ENCODE data around the gene XKR7. TPM values are rescaled to one million over a fixed set of nuclear protein-coding genes. Genes with fewer than 3 reads are reported as not detected.

XKR7 gene
- total RNA-seq, 1 donor from 2014 or later = 0.48 TPM

- Mint-ChIP-seq H3K27me3 (ENCODE audit: low read depth, unreplicated experiment) (peaks cover 22% of the 10 kb centered on the region), H3K4me3 (ENCODE audit: unreplicated experiment) (no peak overlapping the region), H3K4me1 (ENCODE audit: low read depth, unreplicated experiment) (peaks cover 4% of the 10 kb centered on the region), H3K9me3 (ENCODE audit: unreplicated experiment) (peaks cover 3% of the 10 kb centered on the region), H3K36me3 (ENCODE audit: low read depth, unreplicated experiment) (no peaks in the 10 kb centered on the region), H3K27ac (ENCODE audit: unreplicated experiment) (no peak overlapping the region)
- Histone ChIP-seq H3K4me2 (ENCODE audit: low read length) (no peak overlapping the region), H3K9ac (ENCODE audit: low read length) (no peak overlapping the region), H3K36me3 (ENCODE audit: insufficient read depth, low read length) (no peaks in the 10 kb centered on the region), H2AFZ (ENCODE audit: low read depth, low read length) (no peak overlapping the region), H3K4me3 (ENCODE audit: insufficient read depth, low read depth, low read length) (no peak overlapping the region), H3K9me3 (ENCODE audit: insufficient read depth, low read depth, low read length) (no peaks in the 10 kb centered on the region), H3K27ac (ENCODE audit: low read depth, low read length) (no peak overlapping the region), H3K27me3 (ENCODE audit: insufficient read depth, low read length) (peaks cover 12% of the 10 kb centered on the region), H4K20me1 (ENCODE audit: insufficient read depth, low read length) (no peaks in the 10 kb centered on the region), H3K4me1 (ENCODE audit: insufficient read depth, low read length) (no peaks in the 10 kb centered on the region), H3K79me2 (ENCODE audit: insufficient read depth, low read length) (no peaks in the 10 kb centered on the region)
- TF ChIP-seq EZH2 (IDR thresholded peaks at IDR 0.05; ENCODE audit: insufficient read depth, low read length) (no peak), CTCF (IDR thresholded peaks at IDR 0.05; ENCODE audit: insufficient read depth, low read depth, low read length) (no peak)
- FAIRE-seq = no peak
- DNase-seq (ENCODE audit: low read depth) = no peak
Measured at GRCh38 chr20:31922181-31922580, 45.8 kb upstream of the XKR7 start.

DNA sequence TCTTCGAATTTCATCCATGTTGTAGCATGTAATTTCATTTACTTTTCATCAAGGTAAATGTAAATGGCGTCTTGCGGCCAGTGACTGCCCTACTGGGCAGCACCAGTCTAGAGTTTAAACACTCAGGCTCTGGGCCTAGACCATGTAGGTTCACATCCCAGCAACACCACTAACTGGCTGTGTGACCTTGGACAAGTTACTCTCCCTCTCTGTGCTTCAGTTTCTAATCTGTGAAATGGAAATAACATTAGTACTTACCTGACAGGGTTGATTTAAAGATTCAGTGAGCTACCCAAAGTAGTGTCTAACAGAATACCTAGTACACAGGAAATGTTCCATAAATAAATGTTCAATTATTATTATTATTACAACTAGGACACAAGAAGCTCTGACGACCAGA, 45.4 kb upstream of the XKR7 start:
- Histone ChIP-seq H3K4me2 (ENCODE audit: low read length) (no peak overlapping the region), H3K36me3 (ENCODE audit: insufficient read depth, low read length) (no peaks in the 10 kb centered on the region), H3K79me2 (ENCODE audit: insufficient read depth, low read length) (no peaks in the 10 kb centered on the region), H3K4me1 (ENCODE audit: insufficient read depth, low read length) (no peaks in the 10 kb centered on the region), H3K27ac (ENCODE audit: low read depth, low read length) (no peak overlapping the region), H3K9ac (ENCODE audit: low read length) (no peak overlapping the region), H3K4me3 (ENCODE audit: insufficient read depth, low read depth, low read length) (no peak overlapping the region), H3K27me3 (ENCODE audit: insufficient read depth, low read length) (peaks cover 9% of the 10 kb centered on the region), H2AFZ (ENCODE audit: low read depth, low read length) (no peak overlapping the region), H4K20me1 (ENCODE audit: insufficient read depth, low read length) (no peaks in the 10 kb centered on the region), H3K9me3 (ENCODE audit: insufficient read depth, low read depth, low read length) (no peaks in the 10 kb centered on the region)
- DNase-seq (ENCODE audit: low read depth) (no peak), FAIRE-seq (no peak)
- H3K4me1 Mint-ChIP-seq (ENCODE audit: low read depth, unreplicated experiment) = peaks cover 4% of the 10 kb centered on the region
- no peak for TF ChIP-seq CTCF (IDR thresholded peaks at IDR 0.05; ENCODE audit: insufficient read depth, low read depth, low read length)
- TF ChIP-seq EZH2 (IDR thresholded peaks at IDR 0.05; ENCODE audit: insufficient read depth, low read length) = no peak
- peaks cover 3% of the 10 kb centered on the region for H3K9me3 Mint-ChIP-seq (ENCODE audit: unreplicated experiment)
- H3K27me3 Mint-ChIP-seq (ENCODE audit: low read depth, unreplicated experiment) = peaks cover 22% of the 10 kb centered on the region
- no peak overlapping the region for H3K4me3 Mint-ChIP-seq (ENCODE audit: unreplicated experiment)
- H3K36me3 Mint-ChIP-seq (ENCODE audit: low read depth, unreplicated experiment) = no peaks in the 10 kb centered on the region
- no peak overlapping the region for H3K27ac Mint-ChIP-seq (ENCODE audit: unreplicated experiment)

DNA sequence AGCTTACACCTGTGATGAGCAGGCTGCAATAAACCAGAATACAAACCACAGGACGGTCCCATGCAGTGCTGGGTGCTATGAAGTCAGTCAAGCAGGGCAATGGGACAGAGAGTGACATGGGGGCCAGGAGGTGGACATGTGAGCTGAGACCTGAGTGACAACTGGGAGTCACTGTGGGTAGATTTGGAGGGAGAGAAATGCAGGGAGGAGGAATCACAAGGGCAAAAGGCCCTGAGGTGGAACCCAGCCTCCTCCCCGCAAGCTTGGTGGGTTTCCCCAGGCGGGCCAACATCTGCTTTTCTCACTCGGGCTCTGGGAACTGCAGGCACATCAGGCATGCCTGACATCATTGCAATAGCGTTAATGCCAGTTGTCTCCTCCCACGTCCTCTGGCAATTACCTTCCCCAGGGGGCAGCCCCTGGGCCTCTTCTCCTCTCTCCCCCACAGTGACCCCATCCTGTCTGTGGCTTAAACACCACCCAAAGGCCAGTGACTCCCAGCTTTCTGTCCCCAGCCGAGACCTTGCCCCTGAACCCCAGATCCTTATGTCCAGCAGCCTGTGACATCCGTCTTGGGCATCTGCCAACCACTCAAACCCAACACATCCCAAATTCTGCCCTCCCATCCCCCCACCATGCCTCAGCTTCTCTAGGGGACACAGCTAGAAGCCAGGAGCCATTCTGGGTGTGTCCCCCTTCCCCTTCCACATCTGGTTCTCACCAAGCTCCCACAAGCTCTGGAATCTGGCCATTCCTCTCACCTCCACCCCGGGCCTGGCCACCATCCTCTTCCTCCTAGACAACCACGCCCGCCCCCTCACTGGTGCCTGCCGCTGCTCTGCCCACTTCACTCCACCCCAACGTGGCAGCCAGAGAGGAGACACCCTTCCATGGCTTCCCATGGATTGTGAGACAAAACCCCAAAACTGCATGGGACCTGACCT, 44.3 kb upstream of the XKR7 start:
- Histone ChIP-seq H3K27me3 (ENCODE audit: insufficient read depth, low read length) (peaks cover 6% of the 10 kb centered on the region), H3K9me3 (ENCODE audit: insufficient read depth, low read depth, low read length) (no peaks in the 10 kb centered on the region)
- H3K27me3 Mint-ChIP-seq (ENCODE audit: low read depth, unreplicated experiment) = peaks cover 22% of the 10 kb centered on the region

More for the DNA sequence above, 44.3 kb upstream of the XKR7 start:
- H3K4me1 ChIP-seq (ENCODE audit: insufficient read depth, low read length) = no peaks in the 10 kb centered on the region
- peak overlapping the region; percentile 48 for H3K27ac Mint-ChIP-seq (ENCODE audit: unreplicated experiment)
- H3K4me2 ChIP-seq (ENCODE audit: low read length) = no peak overlapping the region
- H2AFZ ChIP-seq (ENCODE audit: low read depth, low read length) = no peak overlapping the region
- H3K4me3 ChIP-seq (ENCODE audit: insufficient read depth, low read depth, low read length) = no peak overlapping the region
- no peak overlapping the region for H3K27ac ChIP-seq (ENCODE audit: low read depth, low read length)
- no peaks in the 10 kb centered on the region for H3K4me1 Mint-ChIP-seq (ENCODE audit: low read depth, unreplicated experiment)
- peaks cover 3% of the 10 kb centered on the region for H3K9me3 Mint-ChIP-seq (ENCODE audit: unreplicated experiment)
- no peaks in the 10 kb centered on the region for H3K36me3 Mint-ChIP-seq (ENCODE audit: low read depth, unreplicated experiment)
- FAIRE-seq (no peak), DNase-seq (ENCODE audit: low read depth) (no peak)
- no peaks in the 10 kb centered on the region for H3K79me2 ChIP-seq (ENCODE audit: insufficient read depth, low read length)
- peak overlapping the region; percentile 55 for H3K4me3 Mint-ChIP-seq (ENCODE audit: unreplicated experiment)
- H3K9ac ChIP-seq (ENCODE audit: low read length) = no peak overlapping the region
- no peak for TF ChIP-seq CTCF (IDR thresholded peaks at IDR 0.05; ENCODE audit: insufficient read depth, low read depth, low read length)
- TF ChIP-seq EZH2 (IDR thresholded peaks at IDR 0.05; ENCODE audit: insufficient read depth, low read length) = no peak
- no peaks in the 10 kb centered on the region for H4K20me1 ChIP-seq (ENCODE audit: insufficient read depth, low read length)
- H3K36me3 ChIP-seq (ENCODE audit: insufficient read depth, low read length) = no peaks in the 10 kb centered on the region
